Stimulated activated CD8-positive, alpha-beta memory T cell treated with anti-CD3 and anti-CD28 coated beads, Interleukin-2, amount 100 ng/mL, for 48 hours (primary cell): ENCODE results near the gene MGRN1.

Source experiments
- DNase-seq, 2 donors: peaks; one replicate each; pipeline ENCODE4 v3.0.0-alpha.2; 2020; ENCODE audit warnings: low read depth in 2 of 2

MGRN1 gene

DNA sequence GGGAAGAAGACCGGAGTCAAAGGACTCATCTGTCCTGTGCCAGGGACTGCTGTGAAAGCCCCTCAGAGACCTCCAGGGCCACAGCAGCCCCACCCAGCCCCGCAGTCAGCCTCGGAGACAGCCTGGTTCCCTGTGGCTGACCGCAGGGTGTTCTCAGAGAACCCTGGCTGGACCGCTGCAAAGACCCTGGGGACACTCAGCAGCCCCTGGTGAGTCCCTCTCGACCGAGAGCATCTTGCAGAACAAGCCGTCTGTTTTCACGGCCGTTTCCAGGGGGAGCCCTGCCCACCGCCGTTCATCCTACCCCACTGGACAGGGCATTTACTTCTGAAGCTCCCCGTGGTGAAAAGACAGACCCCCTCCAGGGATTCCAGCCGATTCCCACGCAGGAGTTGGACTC, 20.2 kb upstream of the MGRN1 start:
- DNase-seq, result no peak

- no peak for DNase-seq
These were observed 18.3 kb upstream of the MGRN1 start for GRCh38 chr16:4606354-4606753.

GRCh38 chr16:4607841-4608703, 16.6 kb upstream of the MGRN1 start:
- no peak for DNase-seq

DNA sequence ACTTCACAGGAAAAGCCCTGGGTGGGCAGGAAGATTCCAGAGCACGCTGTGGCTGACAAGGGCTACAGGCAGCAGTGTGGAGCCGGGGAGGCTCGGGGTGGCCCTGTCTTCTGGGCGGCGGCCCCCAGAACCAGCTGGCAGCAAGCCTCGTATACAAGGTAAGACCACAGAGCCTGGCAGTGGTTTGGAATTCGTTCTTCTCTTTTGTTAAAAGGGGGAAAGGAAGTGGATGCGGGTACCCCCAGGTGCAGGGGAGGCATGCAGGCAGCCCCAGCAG, 16.0 kb upstream of the MGRN1 start:
- DNase-seq, result no peak

DNA sequence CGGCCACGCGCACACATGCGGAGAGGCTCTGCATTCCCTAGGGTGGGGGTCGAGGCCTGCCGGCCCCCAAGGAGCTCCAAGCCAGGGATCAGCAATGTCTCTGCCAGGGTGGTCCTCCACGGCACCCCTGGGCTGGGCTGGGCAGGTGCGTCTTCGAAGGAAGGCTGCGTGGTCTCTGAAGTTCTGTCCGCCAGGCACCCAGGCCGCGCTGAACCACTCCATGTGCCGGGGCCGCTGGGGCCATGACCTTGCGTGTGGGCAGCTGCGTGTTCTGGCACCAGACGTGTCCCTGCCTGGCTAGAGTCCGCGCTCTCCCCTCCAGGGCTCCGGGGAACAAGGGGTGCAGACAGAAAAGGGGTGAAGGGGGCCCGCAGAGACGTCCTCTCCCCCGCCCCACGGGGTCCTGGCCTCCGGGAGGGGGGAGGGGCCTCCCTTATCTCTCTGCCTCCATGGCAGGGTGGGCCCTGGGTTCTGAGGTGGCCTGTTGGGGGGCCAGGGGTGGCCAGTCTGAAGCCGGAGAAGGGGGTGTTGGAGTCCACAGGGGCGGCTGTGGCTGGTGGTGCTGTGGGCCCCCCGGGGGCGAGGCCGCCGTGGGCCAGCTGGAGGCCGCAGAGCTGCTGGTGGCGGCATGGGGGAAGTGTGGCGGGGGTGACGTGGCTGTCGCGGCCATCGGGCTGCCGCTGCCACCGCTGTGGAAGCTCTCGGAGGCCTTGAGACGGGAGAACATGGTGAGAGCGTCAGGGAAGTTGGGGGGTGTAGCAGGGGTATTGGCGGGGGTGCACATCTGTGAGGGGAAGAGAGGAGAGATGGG, 15.2 kb upstream of the MGRN1 start:
- DNase-seq, result no peak

DNA sequence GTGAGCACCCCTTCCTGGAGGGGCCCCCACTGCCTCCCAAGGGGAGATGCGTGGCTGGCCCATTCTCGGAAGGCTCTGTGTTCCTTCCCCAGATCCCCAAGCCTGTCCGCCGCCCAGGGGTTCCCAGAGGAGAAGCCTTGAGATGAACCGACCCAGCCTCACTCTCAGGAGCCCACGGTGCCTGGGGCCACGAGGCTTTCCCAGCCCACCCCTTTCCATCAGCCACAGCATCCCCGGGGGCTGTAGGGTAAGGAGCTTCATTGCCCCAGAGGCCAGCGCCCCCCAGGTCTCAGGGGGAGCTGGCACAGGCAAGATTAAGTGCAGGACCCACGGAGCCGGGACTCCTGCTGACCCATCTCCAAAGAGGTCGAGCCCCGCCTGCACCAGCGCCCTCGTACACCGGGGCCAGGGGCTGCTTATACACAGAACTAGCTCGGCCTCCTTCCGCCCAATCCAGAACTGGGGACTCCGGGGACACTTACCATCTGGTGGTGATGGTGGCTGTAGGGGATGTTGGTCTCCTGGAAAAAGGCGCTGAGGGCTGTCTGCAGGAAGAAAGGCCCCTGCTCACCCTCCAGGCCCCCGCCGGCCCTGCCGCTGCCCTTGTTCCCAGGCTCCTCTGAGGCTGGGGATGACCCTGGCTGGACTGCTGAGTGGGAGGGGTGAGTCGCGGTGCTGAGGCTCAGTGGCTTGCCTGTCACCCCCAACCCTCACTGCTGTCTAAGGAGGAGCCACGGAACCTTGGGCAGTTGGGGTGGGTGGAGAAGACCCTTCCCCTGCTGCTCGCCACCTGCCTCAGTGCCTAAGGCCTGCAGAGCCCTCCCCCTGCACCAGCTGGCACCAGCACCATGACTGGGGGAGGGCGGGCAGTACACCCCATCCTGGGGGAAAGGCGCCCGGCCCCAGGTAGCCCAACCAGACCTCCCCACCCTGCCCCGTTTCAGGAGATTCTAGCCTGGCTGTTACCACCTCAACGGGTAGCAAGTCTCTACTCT, 14.3 kb upstream of the MGRN1 start:
- DNase-seq, result no peak

GRCh38 chr16:4611337-4612021, 13.1 kb upstream of the MGRN1 start:
- no peak for DNase-seq

DNA sequence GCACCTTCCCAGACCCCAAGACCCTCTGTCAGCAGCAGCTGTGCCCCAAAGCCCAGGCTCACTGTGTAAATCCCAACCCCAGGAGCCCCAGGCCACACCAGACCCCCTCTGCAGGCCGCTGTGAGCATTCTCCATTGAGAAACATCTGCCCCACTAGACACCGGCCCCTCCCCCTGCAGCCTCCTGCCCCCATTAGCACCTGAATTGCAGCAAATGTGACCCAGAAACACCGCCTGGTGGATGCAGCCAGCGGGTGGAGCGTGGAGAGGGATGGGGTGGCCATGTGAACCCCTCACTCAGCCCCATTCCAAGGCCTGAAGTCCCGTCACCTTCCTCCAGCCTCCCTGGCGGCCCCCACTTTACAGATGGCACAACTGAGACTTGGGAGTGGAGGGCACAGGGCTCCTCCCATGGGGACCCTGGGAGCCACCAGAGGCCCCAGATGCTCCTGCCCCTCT, 12.1 kb upstream of the MGRN1 start:
- DNase-seq, result no peak

GRCh38 chr16:4612977-4613635, 11.5 kb upstream of the MGRN1 start:
- DNase-seq, result no peak

DNA sequence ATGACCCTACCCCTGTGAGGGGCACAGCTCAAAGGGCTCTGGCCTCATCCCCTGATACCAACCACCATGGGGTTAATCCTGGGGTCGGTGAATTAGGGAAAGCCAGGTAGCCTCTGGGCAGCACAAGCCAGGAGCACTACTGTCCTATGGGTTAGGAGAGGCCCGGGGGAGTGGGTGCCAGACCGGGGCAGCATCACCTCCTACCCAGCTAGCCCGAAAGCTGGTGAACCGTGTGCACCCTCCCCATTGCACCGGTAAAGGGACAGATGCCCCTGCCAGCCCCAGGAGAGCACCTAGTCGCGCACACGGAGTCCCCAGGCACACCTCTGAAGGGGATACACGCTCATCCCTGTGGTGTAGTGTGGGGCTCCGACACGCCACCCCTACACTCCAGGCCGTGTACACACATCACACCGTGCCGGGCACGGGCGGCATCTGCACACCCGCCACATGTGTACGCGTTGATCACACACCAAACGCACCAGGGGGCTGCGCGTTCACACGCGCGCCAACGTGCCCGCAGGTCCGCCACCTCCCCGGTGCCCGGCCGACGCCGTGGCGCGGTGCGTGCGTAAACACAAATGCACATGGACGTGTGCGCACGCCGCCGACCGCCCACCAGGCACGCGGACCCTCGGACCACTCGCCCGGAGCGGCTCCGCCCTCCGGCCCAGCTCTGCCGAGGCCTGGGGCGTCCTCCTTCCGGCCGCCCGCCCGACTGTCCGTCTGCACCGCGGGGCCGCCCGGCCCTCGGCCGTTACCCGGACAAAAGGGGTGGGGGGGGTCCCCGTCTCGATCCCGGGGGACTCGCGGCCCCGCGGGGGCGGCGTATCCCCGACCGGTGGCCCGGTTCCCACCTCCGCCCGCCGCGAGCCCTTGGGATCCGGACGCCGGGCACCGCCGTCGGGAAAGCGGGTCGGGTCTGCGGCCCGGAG, 10.7 kb upstream of the MGRN1 start:
- DNase-seq, result peak in 1 of 2 donors; percentile 36

GRCh38 chr16:4614571-4615383, 9.8 kb upstream of the MGRN1 start, which contains the start of gene UBALD1:
TSS of gene UBALD1 (minus strand) at chr16:4614888. CDS start at chr16:4614797, 91 bp downstream.
- peak; percentile 71 to 73 for DNase-seq

DNA sequence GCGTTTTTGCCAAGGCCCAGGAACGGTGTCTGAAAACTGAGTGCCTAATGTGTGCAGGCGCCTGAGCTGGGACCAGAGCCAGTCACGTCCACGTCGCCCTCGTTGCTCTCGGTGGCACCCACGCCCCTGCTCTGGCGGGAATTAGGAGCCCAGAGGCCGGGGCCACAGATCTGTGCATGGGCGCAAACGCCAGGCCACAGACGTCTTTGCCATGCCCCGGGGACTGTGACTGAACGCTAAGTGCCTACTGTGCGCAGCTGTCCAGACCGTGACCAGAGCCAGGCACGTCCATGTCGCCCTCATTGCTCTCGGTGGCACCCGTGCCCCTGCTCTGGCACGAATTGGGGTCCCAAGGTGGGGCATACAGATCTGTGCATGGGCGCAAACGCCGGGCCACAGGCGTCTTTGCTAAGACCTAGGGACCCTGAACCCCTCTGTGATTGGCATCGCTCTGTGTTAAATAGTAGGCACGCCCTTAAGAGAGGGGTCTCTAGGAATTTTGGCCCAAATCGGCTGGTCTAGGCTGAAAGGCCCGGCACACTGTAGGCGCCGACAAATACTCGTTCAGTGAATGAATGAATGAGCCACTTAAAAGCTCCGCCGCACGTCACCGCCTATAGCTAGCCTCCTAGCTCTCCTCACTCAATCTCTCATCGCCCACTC, 9.1 kb upstream of the MGRN1 start:
- no peak for DNase-seq

DNA sequence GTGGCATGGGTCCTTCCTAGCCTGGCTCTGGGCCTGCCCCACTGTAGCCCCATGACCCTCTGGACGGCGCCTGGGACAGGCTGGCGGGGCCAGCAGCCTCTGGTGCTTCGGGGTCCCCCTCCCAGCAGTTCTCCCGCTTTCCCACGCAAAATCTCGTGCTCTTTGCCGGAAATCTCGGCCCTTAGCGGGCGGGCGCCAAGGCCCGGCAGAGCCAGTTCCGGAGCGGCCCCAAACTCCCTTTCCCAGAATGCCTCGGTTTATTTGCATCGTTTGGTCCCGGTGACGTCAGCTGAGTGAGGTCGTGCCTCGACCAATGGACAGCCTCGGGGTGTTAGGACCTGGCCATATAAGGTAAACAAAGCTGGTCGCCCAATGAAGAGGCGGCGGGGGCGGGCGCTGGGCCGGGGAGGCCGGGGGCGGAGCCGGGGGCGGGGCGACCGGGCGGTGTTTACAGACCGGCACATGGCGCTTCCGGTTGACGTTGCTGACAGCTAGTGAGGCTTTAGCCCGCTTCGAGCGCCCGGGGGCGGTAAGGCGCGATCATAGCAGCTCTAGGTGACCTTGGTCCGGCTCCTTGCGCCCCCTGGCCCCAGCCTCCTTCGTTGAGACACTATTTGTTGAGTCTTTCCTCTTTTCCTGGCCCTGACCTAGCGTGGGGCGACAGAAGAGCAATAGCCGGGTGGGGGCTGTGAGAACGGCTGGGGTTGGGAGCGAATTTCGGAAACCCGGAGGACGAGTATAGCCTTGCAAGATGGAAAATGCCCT, 8.4 kb upstream of the MGRN1 start:
- DNase-seq, result peak; percentile 97

DNA sequence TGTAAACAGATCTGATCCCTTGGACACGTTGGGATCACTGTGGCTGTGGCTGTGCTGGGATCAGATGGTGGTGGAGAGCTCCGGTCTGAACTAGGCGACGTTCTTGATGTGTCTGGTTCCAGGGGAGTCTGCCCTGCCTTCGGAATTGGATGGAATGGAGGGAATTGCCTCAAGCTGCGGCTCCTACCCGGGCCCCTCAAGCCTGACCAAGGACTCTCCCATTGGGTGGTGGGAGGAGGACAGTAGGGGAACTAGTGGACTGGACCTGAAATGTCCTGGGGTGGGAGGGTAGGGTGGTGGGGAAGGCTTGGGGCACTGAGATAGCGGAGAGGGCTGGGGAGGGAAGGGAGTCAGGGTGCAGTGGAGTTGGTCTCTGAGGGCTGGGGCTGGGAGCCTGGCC, 6.7 kb upstream of the MGRN1 start:
- DNase-seq, result no peak

DNA sequence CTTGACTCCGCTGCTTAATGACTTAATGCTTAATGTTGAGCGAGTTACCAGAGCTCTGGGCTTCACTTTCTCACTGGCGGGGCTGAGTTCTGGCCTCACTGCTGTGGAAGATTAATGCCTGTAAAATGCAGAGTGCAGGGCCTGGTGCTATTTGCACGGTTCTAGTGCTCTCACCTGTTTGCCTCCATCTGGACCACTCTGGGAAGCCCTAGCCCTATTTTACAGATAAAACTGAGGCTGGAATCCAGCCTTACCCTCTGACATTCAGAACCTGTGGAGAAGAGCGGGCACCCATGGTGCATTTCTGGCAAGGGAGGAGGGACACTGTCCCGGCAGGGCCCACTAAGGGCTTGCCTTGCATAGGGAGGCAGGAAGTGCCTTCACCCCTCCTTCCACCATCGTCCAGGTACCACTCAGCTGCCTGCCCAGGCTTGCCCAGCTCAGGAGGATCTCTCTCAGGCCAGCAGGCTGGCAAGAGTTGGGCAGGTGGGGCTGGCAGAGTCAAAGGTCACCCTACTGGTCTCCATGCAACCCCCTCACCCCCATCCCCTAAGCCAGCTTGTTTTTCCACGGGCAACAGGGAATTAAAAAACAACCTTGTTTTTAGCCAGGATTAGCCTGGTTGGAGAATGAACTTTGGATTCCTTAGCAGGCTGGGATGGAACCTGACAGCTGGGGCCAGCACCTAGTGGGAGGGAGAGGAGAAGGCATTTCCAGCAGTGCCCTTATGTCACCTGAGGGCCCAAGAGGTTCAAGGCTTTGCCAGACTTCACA, 5.8 kb upstream of the MGRN1 start:
- DNase-seq, result no peak

DNA sequence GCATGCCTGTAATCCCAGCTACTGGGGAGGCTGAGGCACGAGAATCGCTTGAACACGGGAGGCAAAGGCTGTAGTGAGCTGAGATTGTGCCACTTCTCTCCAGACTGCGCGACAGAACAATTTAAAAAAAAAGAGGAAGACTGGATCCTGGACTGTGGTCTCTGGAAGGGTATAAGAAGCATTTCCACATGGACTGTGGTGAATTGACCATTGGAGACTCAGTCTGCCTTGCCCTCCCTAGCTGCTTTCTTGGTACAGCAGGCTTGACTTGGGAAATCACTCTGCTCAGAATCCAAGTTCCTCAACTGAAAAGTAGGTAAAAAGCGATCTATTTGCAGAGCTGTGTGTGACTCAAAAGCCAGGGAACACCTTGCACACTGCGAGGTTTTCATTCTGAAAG, 1.0 kb upstream of the MGRN1 start:
- no peak for DNase-seq
